ENCODE results near the gene ENAH. TPM values are rescaled to one million over a fixed set of nuclear protein-coding genes. Genes with fewer than 3 reads are reported as not detected.
"Not testable (repeated sequence)": the region's sequence is repeated elsewhere in the genome, so short reads cannot be mapped to it uniquely, and the experiment has no call there.

Gene ENAH
- total and polyA plus RNA-seq, 10 donors = 5.1 to 98.1 (median 44.8) TPM

DNA sequence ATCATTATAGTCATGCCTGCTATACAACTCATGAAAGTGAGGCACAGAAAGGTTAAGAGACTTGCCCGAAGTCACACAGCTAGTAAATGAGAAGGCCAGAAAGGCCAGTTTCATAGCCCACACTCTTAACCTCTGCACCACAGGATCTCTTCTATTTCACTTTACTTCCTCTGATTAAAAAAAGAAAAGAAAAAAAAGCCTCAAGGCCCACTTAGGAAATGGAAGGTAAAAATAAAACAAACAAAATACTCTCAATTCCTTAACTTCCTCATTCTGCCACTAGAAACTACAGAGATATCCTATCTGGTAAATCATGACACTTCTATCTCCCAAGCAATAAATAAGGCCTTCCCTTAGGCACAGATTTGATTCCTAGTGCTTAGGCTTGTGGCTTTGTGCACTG, 7.6 kb upstream of the ENAH start:
- no peak for DNase-seq
- peak overlapping the region in 4 of 8 donors; percentile 1 to 32 (median 20) for H3K27ac ChIP-seq
- WGBS, 5 donors = 32 to 47% (median 41%) methylated on average over 1 of the region's 1 CpG
- TF ChIP-seq, protein P1, sequence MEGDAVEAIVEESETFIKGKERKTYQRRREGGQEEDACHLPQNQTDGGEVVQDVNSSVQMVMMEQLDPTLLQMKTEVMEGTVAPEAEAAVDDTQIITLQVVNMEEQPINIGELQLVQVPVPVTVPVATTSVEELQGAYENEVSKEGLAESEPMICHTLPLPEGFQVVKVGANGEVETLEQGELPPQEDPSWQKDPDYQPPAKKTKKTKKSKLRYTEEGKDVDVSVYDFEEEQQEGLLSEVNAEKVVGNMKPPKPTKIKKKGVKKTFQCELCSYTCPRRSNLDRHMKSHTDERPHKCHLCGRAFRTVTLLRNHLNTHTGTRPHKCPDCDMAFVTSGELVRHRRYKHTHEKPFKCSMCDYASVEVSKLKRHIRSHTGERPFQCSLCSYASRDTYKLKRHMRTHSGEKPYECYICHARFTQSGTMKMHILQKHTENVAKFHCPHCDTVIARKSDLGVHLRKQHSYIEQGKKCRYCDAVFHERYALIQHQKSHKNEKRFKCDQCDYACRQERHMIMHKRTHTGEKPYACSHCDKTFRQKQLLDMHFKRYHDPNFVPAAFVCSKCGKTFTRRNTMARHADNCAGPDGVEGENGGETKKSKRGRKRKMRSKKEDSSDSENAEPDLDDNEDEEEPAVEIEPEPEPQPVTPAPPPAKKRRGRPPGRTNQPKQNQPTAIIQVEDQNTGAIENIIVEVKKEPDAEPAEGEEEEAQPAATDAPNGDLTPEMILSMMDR (IDR thresholded peaks at IDR 0.05 in 8 of 11, conservative IDR thresholded peaks at IDR 0.05 in 3 of 11) = no peak
- TF ChIP-seq POLR2AphosphoS5 (IDR thresholded peaks at IDR 0.05) (no peak), POLR2A (IDR thresholded peaks at IDR 0.05) (no peak)
- peaks cover 6 to 28% (median 18%) of the 10 kb centered on the region in 6 donors for H3K4me1 ChIP-seq
- intact Hi-C loops (cut with DNase I; ENCODE audit: low total_unique reads) = no loop called here
- H3K4me3 ChIP-seq = no peak overlapping the region
- H3K36me3 ChIP-seq = no peaks in the 10 kb centered on the region
- no peaks in the 10 kb centered on the region for H3K9me3 ChIP-seq
- H3K27me3 ChIP-seq (replicated peaks in 1 of 7) = no peaks in the 10 kb centered on the region

DNA sequence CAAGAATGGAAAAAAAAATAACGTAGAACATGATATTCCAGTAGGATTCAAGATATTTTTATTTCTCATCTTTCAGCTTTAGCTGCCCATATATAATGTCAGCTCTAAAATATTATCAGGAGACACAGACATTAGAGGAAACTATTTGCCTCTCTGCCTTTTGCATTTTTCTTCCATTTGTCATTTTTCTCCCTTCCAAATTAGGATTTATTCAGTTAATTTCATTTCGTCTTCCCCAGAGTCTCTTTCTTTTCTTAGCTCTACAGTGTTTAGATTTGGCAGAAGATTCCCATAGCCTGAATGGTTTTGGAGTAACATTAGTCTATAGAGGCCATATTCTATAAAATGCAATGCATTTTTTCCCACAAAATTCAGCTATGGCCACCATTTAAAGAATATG, 5.1 kb upstream of the ENAH start:
- Histone ChIP-seq H3K4me1 (peaks cover 6 to 49% (median 31%) of the 10 kb centered on the region in 6 donors), H3K27me3 (replicated peaks in 1 of 7) (peaks cover 0 to 12% (median 0%) of the 10 kb centered on the region in 7 donors), H3K27ac (no peak overlapping the region), H3K36me3 (no peaks in the 10 kb centered on the region), H3K9me3 (no peaks in the 10 kb centered on the region), H3K4me3 (no peak overlapping the region)
- intact Hi-C loops (cut with DNase I; ENCODE audit: low total_unique reads) = loop anchor here (10.0 kb wide), 1 partner anchor 107 kb away; no protein-coding TSS in a partner anchor
- TF ChIP-seq POLR2AphosphoS5 (IDR thresholded peaks at IDR 0.05) (no peak), POLR2A (IDR thresholded peaks at IDR 0.05) (no peak)
- TF ChIP-seq, protein P1 (IDR thresholded peaks at IDR 0.05 in 8 of 11, conservative IDR thresholded peaks at IDR 0.05 in 3 of 11) = no peak
- WGBS, 5 donors = 77 to 89% (median 82%) methylated on average over 2 of the region's 2 CpGs
- no peak for DNase-seq

DNA sequence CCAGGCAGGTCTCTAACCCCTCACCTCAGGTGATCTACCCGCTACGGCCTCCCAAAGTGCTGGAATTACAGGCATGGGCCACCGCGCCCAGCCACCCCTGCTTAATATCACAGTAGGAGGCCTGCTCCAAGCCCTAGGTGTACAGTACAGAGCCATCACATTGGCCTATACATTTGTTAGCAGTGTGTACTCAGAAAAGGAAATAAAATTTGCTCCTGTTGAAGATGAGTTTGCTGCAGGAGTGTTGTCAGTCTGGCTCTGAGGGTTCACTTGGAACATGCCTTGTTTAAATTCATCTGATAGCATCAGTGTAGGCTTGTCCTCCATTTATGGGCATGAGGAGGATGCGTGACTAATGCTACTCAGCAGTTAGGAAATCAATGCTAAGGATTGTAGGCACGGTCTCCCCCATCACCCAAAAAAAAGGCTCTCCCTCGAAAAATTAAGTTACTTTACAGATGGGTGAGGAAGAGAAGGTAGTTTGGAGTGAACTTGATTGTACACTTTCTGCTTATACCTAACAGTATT, 4.6 kb upstream of the ENAH start:
- H3K4me3 ChIP-seq = no peak overlapping the region
- intact Hi-C loops (cut with DNase I; ENCODE audit: low total_unique reads) = loop anchor here (10.0 kb wide), 1 partner anchor 107 kb away; no protein-coding TSS in a partner anchor
- peaks cover 0 to 17% (median 0%) of the 10 kb centered on the region in 7 donors for H3K27me3 ChIP-seq (replicated peaks in 1 of 7)
- no peaks in the 10 kb centered on the region for H3K36me3 ChIP-seq
- peaks cover 6 to 51% (median 32%) of the 10 kb centered on the region in 6 donors for H3K4me1 ChIP-seq
- peak overlapping the region in 1 of 8 donors; percentile 9 for H3K27ac ChIP-seq
- H3K9me3 ChIP-seq = no peaks in the 10 kb centered on the region
- TF ChIP-seq POLR2AphosphoS5 (IDR thresholded peaks at IDR 0.05) (no peak), POLR2A (IDR thresholded peaks at IDR 0.05) (no peak)
- TF ChIP-seq, protein P1 (IDR thresholded peaks at IDR 0.05 in 8 of 11, conservative IDR thresholded peaks at IDR 0.05 in 3 of 11) = no peak
- 79 to 90% (median 89%) methylated on average over 7 of the region's 7 CpGs for WGBS, 5 donors
- DNase-seq = no peak

DNA sequence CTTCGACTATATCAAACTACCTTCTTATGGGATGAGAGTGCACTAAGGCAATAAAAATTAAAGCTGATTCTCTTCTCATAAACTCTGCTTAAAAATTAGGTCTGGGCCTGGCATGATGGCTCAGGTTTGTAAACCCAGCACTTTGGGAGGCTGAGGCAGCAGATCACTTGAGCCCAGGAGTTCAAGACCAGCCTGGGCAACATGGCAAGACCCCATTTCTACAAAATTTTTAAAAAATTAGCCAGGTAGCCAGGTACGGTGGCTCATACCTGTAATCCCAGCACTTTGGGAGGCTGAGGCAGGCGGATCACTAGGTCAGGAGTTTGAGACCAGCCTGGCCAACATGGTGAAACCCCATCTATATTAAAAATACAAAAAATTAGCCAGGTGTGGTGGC, 3.3 kb upstream of the ENAH start:
- Histone ChIP-seq H3K27me3 (replicated peaks in 1 of 7) (peaks cover 0 to 30% (median 0%) of the 10 kb centered on the region in 7 donors), H3K4me1 (peaks cover 6 to 55% (median 42%) of the 10 kb centered on the region in 6 donors), H3K27ac (peak overlapping the region in 4 of 8 donors; percentile 1 to 90 (median 65))
- not testable (repeated sequence) for H3K4me3 ChIP-seq, H3K9me3 ChIP-seq, H3K36me3 ChIP-seq, DNase-seq
- 86 to 91% (median 90%) methylated on average over 3 of the region's 3 CpGs for WGBS, 5 donors
- intact Hi-C loops (cut with DNase I; ENCODE audit: low total_unique reads) = loop anchor here (10.0 kb wide), 1 partner anchor 109 kb away; no protein-coding TSS in a partner anchor
